ENCODE results near the gene CRACR2A. TPM values are rescaled to one million over a fixed set of nuclear protein-coding genes. Genes with fewer than 3 reads are reported as not detected.
A peak's percentile ranks its signal among the peaks of the same experiment; 100 is the strongest.

The CRACR2A gene
- total and polyA plus RNA-seq, 3 experiments from 2014 or later: 23.3 to 27.9 (median 27.3) TPM

- H3K27ac Mint-ChIP-seq: peak overlapping the region; percentile 62 to 95 (median 90)
- ChIA-PET POLR2A (interaction anchor here (1.2 to 1.3 kb wide), 2 partner anchors 10 to 15 kb away, joined by 3 to 4 read pairs; partner anchors contain the start of gene CRACR2A), CTCF (interaction anchor here (0.7 to 1.4 kb wide), 4 partner anchors 15 to 60 kb away, joined by 3 to 7 read pairs (median 4); no protein-coding TSS in a partner anchor)
- H3K27me3 Mint-ChIP-seq: no peaks in the 10 kb centered on the region
- H3K4me3 Mint-ChIP-seq: peak overlapping the region in 5 of 7 donors; percentile 45 to 57 (median 50)
- Histone ChIP-seq H3K27me3 (ENCODE audit: insufficient read depth, low read length, poor library complexity, severe bottlenecking) (no peaks in the 10 kb centered on the region), H3K4me1 (ENCODE audit: insufficient read depth, low read length) (peaks cover 31% of the 10 kb centered on the region), H3K4me3 (ENCODE audit: low read length) (no peak overlapping the region), H3K36me3 (ENCODE audit: insufficient read depth, low read length) (peaks cover 18% of the 10 kb centered on the region), H3K27ac (ENCODE audit: low read depth, low read length) (no peak overlapping the region), H3K9me3 (ENCODE audit: low read length) (no peaks in the 10 kb centered on the region)
- no peak for DNase-seq
- peaks cover 45 to 80% (median 60%) of the 10 kb centered on the region in 3 donors for H3K4me1 Mint-ChIP-seq
- H3K9me3 Mint-ChIP-seq: no peaks in the 10 kb centered on the region
- peaks cover 19 to 65% (median 21%) of the 10 kb centered on the region in 3 donors for H3K36me3 Mint-ChIP-seq
Observed at GRCh38 chr12:3743803-3744202, 9.1 kb downstream of the CRACR2A start.

DNA sequence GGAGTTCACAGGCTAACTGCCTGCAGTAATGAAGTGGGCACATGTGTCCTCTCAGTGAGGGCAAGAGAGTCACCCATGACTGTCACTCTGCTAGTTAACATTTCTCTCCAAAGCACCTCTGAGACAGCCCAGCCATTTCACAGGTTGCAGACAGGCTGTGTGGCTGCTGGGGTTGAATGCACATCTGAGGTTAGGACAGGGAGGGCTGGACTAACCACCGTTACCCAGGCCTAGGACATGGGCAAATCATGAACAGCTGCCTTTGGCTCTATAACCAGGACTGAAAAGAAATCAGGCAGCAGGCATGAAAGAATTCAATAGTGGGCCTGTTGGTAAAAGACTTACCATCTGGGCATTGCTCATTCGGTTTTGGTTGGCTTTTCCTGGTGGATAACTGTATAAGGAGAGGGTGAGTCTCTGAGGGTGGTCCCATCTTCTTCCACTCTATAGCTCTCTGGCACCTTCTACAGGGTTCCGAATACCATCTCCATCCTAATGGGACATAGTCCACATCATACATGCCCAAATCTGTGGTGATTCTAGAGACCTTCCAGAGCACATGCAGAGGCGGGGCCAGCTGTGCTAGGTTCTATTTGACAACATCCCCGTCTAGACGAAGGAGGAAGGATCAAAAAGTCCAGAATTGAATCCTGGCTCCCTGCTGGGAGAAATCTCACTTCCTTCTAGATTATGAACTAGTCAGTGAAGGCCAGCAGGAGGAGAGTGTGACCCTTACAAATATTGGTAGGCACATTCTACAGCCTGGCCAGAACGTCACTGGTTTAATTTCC lies 10.8 kb downstream of the CRACR2A start:
- H3K9me3 Mint-ChIP-seq: no peaks in the 10 kb centered on the region
- ChIA-PET CTCF (interaction anchor here (1.2 to 4.3 kb wide), 2 partner anchors 8 to 11 kb away, joined by 4 to 19 read pairs; partner anchors contain the start of gene CRACR2A), POLR2A (no interaction called here)
- no peak for DNase-seq
- H3K4me1 Mint-ChIP-seq: peaks cover 34 to 64% (median 55%) of the 10 kb centered on the region in 3 donors
- H3K4me3 Mint-ChIP-seq: no peak overlapping the region
- H3K27ac ChIP-seq (ENCODE audit: low read depth, low read length): no peak overlapping the region
- H3K4me3 ChIP-seq (ENCODE audit: low read length): no peak overlapping the region
- H3K27me3 Mint-ChIP-seq: no peaks in the 10 kb centered on the region
- H3K36me3 Mint-ChIP-seq: peaks cover 15 to 62% (median 25%) of the 10 kb centered on the region in 3 donors
- no peaks in the 10 kb centered on the region for H3K9me3 ChIP-seq (ENCODE audit: low read length)
- H3K4me1 ChIP-seq (ENCODE audit: insufficient read depth, low read length): peaks cover 14% of the 10 kb centered on the region
- H3K27me3 ChIP-seq (ENCODE audit: insufficient read depth, low read length, poor library complexity, severe bottlenecking): no peaks in the 10 kb centered on the region
- peak overlapping the region in 3 of 8 donors; percentile 41 to 88 (median 56) for H3K27ac Mint-ChIP-seq
- peaks cover 18% of the 10 kb centered on the region for H3K36me3 ChIP-seq (ENCODE audit: insufficient read depth, low read length)

- Mint-ChIP-seq H3K4me1 (peaks cover 24 to 50% (median 43%) of the 10 kb centered on the region in 3 donors), H3K4me3 (peak overlapping the region in 1 of 7 donors; percentile 62), H3K36me3 (peaks cover 8 to 51% (median 22%) of the 10 kb centered on the region in 3 donors), H3K27me3 (no peaks in the 10 kb centered on the region), H3K9me3 (no peaks in the 10 kb centered on the region), H3K27ac (peak overlapping the region in 3 of 8 donors; percentile 19 to 55 (median 34))
- no peak for DNase-seq
- no peaks in the 10 kb centered on the region for H3K27me3 ChIP-seq (ENCODE audit: insufficient read depth, low read length, poor library complexity, severe bottlenecking)
- H3K4me3 ChIP-seq (ENCODE audit: low read length): no peak overlapping the region
- ChIA-PET POLR2A (no interaction called here), CTCF (interaction anchor here (4.3 kb wide), 1 partner anchor 13 kb away, joined by 19 read pairs; the partner anchor contains the start of gene CRACR2A)
- H3K4me1 ChIP-seq (ENCODE audit: insufficient read depth, low read length): peaks cover 8% of the 10 kb centered on the region
- no peaks in the 10 kb centered on the region for H3K9me3 ChIP-seq (ENCODE audit: low read length)
- peaks cover 14% of the 10 kb centered on the region for H3K36me3 ChIP-seq (ENCODE audit: insufficient read depth, low read length)
- H3K27ac ChIP-seq (ENCODE audit: low read depth, low read length): no peak overlapping the region
Observed at GRCh38 chr12:3740480-3741231, 12.3 kb downstream of the CRACR2A start.

GRCh38 chr12:3735432-3735831 lies 17.5 kb downstream of the CRACR2A start:
- no peak for DNase-seq
- POLR2A ChIA-PET: no interaction called here
- CTCF ChIA-PET: no interaction called here
- Histone ChIP-seq H3K27me3 (ENCODE audit: insufficient read depth, low read length, poor library complexity, severe bottlenecking) (no peaks in the 10 kb centered on the region), H3K4me3 (ENCODE audit: low read length) (no peak overlapping the region), H3K36me3 (ENCODE audit: insufficient read depth, low read length) (peaks cover 13% of the 10 kb centered on the region), H3K9me3 (ENCODE audit: low read length) (no peaks in the 10 kb centered on the region), H3K27ac (ENCODE audit: low read depth, low read length) (no peak overlapping the region), H3K4me1 (ENCODE audit: insufficient read depth, low read length) (no peaks in the 10 kb centered on the region)
- peaks cover 2 to 13% (median 8%) of the 10 kb centered on the region in 3 donors for H3K4me1 Mint-ChIP-seq
- no peaks in the 10 kb centered on the region for H3K9me3 Mint-ChIP-seq
- H3K27ac Mint-ChIP-seq: peak overlapping the region in 1 of 8 donors; percentile 47
- no peaks in the 10 kb centered on the region for H3K27me3 Mint-ChIP-seq
- peaks cover 0 to 50% (median 9%) of the 10 kb centered on the region in 3 donors for H3K36me3 Mint-ChIP-seq
- no peak overlapping the region for H3K4me3 Mint-ChIP-seq

DNA sequence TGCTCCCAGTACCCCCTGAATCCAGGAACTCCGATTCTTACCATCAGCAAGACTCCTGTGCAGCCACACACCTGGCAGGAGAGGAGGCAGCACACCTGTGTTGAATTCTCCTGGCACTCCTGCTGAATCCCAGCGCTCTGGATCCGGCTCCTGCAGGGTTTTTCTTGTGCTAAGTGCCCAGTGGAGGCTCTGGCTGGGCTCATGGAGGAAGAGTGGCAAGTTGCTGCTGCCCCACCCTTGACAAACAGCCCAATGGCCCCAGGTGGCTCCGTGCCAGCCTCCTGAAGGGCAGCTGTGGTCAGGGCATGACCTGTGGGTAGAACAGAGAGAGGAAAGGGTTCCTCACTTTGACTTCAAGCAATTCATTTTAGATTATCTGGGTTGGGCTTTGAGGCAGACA lies 20.0 kb downstream of the CRACR2A start:
- peaks cover 26 to 30% (median 28%) of the 10 kb centered on the region in 3 donors for H3K4me1 Mint-ChIP-seq
- ChIA-PET CTCF (interaction anchor here (1.0 kb wide), 1 partner anchor 13 kb away, joined by 3 read pairs; no protein-coding TSS in a partner anchor), POLR2A (interaction anchor here (1.0 kb wide), 1 partner anchor 19 kb away, joined by 3 read pairs; no protein-coding TSS in a partner anchor)
- Histone ChIP-seq H3K4me1 (ENCODE audit: insufficient read depth, low read length) (peaks cover 15% of the 10 kb centered on the region), H3K4me3 (ENCODE audit: low read length) (no peak overlapping the region), H3K27me3 (ENCODE audit: insufficient read depth, low read length, poor library complexity, severe bottlenecking) (no peaks in the 10 kb centered on the region), H3K9me3 (ENCODE audit: low read length) (no peaks in the 10 kb centered on the region), H3K36me3 (ENCODE audit: insufficient read depth, low read length) (peaks cover 13% of the 10 kb centered on the region), H3K27ac (ENCODE audit: low read depth, low read length) (no peak overlapping the region)
- H3K4me3 Mint-ChIP-seq: no peak overlapping the region
- no peaks in the 10 kb centered on the region for H3K27me3 Mint-ChIP-seq
- H3K27ac Mint-ChIP-seq: peak overlapping the region in 2 of 8 donors; percentile 41 to 57
- DNase-seq: no peak
- peaks cover 0 to 50% (median 17%) of the 10 kb centered on the region in 3 donors for H3K36me3 Mint-ChIP-seq
- no peaks in the 10 kb centered on the region for H3K9me3 Mint-ChIP-seq

GRCh38 chr12:3730111-3730510 lies 22.8 kb downstream of the CRACR2A start:
- peaks cover 27% of the 10 kb centered on the region for H3K4me1 ChIP-seq (ENCODE audit: insufficient read depth, low read length)
- H3K27ac ChIP-seq (ENCODE audit: low read depth, low read length): no peak overlapping the region
- no peak overlapping the region for H3K4me3 ChIP-seq (ENCODE audit: low read length)
- Mint-ChIP-seq H3K4me3 (peak overlapping the region in 3 of 7 donors; percentile 3 to 49 (median 34)), H3K4me1 (peaks cover 44 to 55% (median 45%) of the 10 kb centered on the region in 3 donors), H3K9me3 (peaks cover 0 to under 1% (median 0%) of the 10 kb centered on the region in 5 donors), H3K27ac (peak overlapping the region; percentile 3 to 99 (median 96)), H3K27me3 (no peaks in the 10 kb centered on the region), H3K36me3 (peaks cover 4 to 58% (median 21%) of the 10 kb centered on the region in 3 donors)
- ChIA-PET POLR2A (no interaction called here), CTCF (interaction anchor here (2.6 kb wide), 1 partner anchor 14 kb away, joined by 7 read pairs; no protein-coding TSS in a partner anchor)
- peaks cover 13% of the 10 kb centered on the region for H3K36me3 ChIP-seq (ENCODE audit: insufficient read depth, low read length)
- H3K27me3 ChIP-seq (ENCODE audit: insufficient read depth, low read length, poor library complexity, severe bottlenecking): no peaks in the 10 kb centered on the region
- DNase-seq: no peak
- no peaks in the 10 kb centered on the region for H3K9me3 ChIP-seq (ENCODE audit: low read length)

DNA sequence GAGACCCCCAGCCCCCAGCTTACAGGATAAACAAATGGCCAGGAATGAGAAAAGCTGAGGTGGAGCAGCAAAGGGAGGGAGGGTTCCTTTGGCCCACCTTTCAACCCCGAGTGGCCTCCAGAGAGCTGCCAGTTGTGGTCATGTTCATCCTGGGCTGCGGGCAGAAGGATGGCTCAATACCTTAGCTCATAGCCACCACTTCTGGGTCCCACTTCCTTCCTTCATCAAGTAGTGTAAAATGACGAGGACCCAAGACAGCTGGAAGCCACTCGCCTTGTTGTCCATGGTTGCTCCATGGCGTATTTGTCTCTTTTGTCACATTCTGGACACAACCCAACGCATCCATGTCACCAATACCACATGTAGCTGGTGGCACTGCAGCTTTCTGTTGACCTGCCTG lies 24.2 kb downstream of the CRACR2A start:
- Mint-ChIP-seq H3K36me3 (peaks cover 11 to 69% (median 26%) of the 10 kb centered on the region in 3 donors), H3K9me3 (peaks cover 0 to 2% (median 0%) of the 10 kb centered on the region in 5 donors), H3K4me1 (peaks cover 45 to 57% (median 46%) of the 10 kb centered on the region in 3 donors), H3K27ac (peak overlapping the region; percentile 73 to 99 (median 96)), H3K4me3 (peak overlapping the region; percentile 35 to 85 (median 81)), H3K27me3 (no peaks in the 10 kb centered on the region)
- H3K27me3 ChIP-seq (ENCODE audit: insufficient read depth, low read length, poor library complexity, severe bottlenecking): no peaks in the 10 kb centered on the region
- peaks cover 13% of the 10 kb centered on the region for H3K36me3 ChIP-seq (ENCODE audit: insufficient read depth, low read length)
- H3K9me3 ChIP-seq (ENCODE audit: low read length): no peaks in the 10 kb centered on the region
- peaks cover 27% of the 10 kb centered on the region for H3K4me1 ChIP-seq (ENCODE audit: insufficient read depth, low read length)
- peak overlapping the region; percentile 73 for H3K27ac ChIP-seq (ENCODE audit: low read depth, low read length)
- peak overlapping the region; percentile 4 for H3K4me3 ChIP-seq (ENCODE audit: low read length)
- POLR2A ChIA-PET: interaction anchor here (0.5 to 2.0 kb wide), 4 partner anchors 12 to 145 kb away, joined by 3 to 10 read pairs (median 4); partner anchors contain the start of genes CRACR2A and PARP11
- CTCF ChIA-PET: interaction anchor here (1.3 to 2.6 kb wide), 3 partner anchors 15 to 49 kb away, joined by 3 to 7 read pairs (median 7); partner anchors contain the start of gene CRACR2A
- peak in 4 of 5 donors; percentile 7 to 60 (median 48) for DNase-seq
